Non-pigmented ciliary epithelial cell (primary cell): ENCODE results near the gene UQCC3.
"Not testable (repeated sequence)": the region's sequence is repeated elsewhere in the genome, so short reads cannot be mapped to it uniquely, and the experiment has no call there.

ENCODE experiments used
- DNase-seq: peaks from one replicate; pipeline ENCODE4 v3.0.0-alpha.2; 2010; ENCODE audit warnings: low read depth

UQCC3 gene

DNA sequence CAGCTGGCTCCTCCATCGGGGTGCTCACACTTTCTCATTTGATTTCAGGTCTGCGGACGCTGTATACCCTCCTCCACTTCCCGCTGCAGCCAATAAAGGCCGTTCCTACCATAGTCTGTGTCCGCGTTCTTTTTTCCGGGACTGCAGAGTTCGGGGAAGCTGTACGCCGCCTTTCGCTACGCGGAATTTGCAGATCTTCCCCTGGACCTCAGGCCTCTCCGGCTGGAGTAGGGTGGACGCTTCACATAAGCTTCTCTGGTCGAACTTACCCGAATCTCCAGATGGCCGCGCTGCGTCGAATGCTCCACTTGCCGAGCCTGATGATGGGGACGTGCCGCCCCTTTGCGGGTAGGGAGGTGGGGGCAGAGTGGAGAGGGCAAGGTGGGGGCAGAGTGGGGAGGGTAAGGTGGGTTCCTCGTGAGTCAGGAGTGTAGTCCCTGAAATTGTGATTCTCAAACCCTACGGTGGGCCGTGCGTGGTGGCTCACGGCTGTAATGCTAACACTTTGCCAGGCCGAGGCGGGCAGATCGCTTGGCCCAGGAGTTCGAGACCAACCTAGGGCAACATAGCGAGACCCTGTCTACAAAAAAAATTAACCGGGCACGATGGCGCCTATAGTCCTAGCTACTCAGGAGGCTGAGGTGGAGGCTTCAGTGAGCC is 5.7 kb upstream of the UQCC3 start:
- DNase-seq, result no peak

DNA sequence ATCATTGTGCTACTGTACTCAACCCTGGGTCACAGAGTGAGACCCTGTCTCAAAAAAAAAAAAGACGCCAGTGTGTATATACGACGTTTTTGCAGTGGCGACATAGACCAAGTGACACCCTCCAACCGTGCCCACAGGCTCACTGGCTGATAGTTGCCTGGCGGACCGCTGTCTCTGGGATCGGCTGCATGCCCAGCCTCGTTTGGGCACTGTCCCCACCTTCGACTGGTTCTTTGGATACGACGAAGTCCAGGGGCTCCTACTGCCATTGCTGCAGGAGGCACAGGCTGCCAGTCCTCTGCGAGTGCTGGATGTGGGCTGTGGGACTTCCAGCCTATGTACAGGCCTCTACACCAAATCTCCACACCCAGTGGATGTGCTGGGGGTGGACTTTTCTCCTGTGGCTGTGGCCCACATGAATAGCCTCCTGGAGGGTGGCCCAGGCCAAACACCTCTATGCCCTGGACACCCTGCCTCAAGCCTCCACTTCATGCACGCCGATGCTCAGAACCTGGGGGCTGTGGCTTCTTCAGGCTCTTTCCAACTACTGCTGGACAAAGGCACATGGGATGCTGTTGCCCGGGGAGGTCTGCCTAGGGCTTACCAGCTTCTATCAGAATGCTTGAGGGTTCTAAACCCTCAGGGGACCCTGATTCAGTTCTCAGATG is 5.1 kb upstream of the UQCC3 start:
- DNase-seq, result no peak

DNA sequence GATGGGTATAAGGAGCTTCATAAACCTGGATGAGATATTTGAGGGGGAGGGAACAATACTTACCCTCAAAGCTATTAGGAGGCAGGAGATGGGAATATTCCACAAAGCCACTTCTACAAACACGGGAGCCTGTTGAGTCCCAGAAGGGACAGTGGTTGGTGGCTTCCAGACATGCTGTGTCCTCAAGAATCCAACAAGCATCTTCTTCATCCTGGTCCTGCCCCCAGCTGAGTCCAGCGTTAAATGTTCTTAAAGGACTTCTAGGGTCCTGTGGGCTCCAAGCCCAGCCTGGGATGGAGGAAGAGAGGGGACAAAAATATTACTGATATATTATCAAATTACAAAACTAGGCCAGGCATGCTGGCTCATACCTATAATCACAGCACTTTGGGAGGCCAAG is 4.0 kb upstream of the UQCC3 start:
- DNase-seq, result no peak

DNA sequence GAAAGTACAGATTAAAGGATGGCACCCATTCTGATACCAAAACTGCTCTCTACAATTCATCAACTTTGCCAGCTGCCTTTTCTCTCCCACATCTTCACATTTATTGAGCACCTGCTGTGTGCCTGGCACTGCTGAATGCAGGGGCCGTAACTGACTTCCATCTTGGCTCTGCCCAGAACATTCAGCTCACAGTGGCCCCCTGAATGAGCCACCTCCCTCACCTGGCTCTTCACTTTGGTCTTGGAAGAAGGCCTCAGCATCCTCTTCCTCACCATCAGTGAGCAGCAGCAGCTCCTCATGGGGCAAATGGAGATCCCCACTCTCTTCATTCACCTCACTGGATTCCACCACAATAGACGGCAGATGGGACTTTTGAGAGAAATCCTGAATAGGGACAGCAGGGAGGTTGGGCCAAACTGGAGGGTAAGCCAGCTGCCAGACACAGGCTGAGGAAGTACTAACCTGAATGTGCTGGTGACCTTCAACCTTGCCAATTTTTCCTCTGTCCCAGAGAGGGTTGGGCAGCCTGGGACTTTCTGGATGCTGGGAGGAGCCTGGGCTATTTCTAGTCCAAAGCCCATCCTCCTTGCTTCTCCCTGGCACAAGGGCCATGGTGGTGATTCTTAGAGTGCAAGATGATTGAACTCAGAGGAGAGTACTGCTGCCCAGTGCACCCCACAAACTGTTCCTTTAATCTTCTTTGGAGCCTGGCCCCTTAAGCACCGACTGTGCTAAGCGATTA is 1.9 kb upstream of the UQCC3 start:
- DNase-seq, result no peak

DNA sequence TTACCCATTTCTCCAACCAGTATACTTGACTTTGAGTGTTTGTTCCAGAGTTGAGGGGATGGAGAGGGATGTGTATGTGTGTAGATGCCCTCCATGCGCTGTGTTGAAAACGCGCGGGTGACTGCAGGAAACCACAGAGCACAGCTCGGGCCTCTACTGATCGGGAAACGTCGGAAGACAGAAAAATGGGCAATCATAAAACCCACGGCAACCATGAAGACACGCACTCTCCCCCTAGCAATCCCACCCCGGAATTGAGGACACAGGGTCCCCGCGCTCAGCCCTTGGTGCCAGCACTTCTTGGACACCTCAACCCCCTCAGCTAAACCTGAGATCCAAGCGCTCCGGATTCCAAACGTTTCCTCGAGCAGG is 251 bp upstream of the UQCC3 start:
- DNase-seq, result no peak

DNA sequence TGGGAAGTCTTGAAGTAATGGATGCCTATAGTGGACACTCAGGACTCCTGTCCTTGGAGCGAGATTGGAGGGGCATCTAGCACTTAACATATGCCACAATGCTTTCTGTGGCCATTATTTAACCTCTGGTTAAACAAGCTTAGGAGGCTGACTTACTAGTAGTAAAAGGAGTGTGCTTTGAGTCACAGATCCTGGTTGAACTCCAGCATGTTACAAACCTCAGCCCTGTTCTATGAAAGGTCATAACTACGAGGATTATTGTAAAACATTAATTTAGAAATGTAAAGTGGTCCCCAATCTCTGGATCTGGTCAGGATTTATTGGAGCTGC is 1.7 kb downstream of the UQCC3 start:
- DNase-seq, result no peak

DNA sequence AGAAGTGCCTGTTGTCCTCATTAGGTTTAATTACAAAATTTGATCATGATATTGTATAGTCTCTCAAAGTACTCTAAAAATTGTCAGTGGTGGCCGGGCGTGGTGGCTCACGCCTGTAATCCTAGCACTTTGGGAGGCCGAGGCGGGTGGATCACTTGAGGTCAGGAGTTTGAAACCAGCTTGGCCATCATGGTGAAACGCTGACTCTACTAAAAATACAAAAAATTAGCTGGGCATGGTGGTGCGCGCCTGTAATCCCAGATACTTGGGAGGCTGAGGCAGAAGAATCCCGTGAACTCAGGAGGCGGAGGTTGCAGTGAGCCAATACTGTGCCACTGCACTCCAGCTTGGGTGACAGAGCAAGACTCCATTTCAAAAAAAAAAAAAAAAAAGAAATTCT is 3.9 kb downstream of the UQCC3 start:
- not testable (repeated sequence) for DNase-seq

DNA sequence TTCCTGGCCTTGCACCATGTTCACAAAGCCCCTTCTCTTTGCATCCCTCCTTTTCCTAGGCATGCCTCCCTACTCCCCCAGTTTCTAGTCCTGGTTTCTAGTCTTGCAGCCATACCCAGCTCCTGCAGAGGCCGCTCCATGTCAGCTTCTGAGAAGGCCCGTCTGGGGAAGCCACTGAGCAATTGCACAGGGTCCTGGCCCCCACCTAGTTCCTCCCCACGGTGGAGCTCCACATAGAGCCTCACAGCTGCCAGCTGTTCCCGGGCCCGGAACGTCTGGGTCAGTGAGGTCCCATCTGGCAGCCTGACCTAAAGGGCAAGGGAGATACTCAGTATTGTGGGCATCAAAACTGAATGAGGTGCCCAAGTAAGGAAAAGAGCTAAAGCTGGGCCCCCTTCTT is 5.2 kb downstream of the UQCC3 start:
- DNase-seq, result no peak

DNA sequence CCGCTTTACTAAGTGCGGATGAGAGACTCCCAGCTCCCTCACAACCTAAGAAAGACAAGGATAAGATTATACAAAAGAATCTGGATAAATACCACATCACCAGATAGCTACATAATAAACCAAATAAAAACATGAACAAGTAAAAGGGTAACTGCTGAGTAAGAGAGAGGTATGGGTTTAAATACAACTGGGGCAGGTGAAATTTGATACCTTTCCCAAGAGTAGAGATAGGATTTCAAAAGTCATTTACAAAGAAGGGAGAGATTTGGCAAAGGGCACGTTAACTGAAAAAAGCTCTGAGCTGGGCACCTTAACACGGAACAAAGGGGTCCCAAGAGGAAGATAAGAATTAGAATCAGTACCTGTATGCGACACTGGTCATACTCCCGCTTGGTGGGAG is 5.7 kb downstream of the UQCC3 start:
- no peak for DNase-seq

DNA sequence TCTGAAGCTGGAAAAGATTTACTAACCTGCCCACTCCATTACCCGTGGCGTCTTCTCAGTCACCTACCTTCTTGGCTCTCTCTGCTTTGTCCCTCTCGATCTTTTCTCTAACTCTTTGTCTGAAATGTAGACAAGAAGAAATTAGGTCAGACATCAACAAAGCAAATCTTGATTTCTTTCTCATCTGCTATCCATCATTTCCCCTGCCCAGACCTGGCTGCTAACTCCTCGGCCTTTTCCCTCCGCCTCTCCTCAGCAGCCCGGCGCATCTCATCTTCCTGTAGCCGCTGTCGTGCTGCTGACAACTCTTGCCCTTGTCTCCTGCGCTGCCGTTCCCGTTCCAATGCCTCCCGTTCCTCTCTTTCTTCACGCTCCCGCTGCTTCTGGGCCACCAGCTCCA is 6.2 kb downstream of the UQCC3 start:
- DNase-seq, result no peak

DNA sequence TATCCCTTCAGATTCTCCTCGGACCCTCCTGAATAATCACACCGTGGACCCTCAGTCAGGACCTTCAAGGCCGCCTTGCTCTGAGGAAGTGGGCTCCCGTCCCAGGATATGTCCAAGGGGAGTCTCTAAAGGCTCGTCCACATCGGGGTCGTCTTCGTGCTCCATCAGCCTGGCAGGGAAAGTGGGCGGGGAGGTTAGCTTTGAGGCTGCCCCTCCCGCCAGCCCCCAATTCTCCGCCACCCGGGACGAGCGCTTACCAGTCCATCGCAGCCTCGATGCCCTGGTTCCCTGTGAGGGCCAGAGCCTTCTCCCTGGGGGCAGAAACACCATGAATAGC is 6.9 kb downstream of the UQCC3 start:
- DNase-seq, result no peak

DNA sequence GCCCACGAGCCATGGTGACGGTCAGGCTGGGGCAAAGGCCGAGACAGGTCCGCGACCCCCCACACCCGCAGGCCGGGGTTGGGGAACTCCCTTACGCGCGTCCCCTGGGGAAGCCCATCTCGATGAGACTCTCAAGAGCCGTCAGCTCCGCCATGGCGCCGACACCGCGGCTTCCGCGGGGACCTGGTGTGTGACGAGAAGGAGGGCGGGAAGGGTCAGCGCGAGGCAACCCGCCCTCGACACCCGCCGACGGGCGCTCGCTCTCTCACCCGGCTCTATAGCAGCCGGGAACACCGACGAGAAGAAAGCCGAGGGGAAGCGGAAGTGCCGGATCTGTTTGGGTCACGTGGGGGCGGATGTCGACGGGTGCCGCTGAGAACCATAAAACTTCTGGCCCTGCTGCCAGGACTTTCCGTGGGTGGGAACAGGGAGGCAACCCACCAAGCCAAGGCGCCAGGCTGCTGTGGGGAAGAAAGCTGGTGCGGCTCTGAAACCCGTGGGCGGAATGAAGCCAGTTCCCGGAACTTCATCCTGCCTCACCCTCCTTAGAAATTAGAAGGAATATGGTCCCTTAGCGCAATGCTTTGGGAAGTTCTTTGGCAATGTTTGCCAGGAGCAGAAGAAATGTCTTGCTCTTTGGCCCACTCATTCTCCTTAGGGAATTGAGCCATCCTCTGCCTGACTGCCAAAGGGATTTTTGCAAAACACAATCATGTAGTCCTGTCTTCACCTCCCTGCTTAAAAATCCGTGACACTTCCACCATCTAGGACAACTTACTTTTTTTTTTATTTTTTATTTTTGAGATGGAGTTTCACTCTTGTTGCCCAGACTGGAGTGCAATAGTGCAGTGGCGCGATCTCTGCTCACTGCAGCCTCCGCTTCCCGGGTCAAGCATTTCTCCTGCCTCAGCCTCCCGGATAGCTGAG is 7.6 kb downstream of the UQCC3 start, which contains the start of gene UBXN1:
Gene UBXN1 (minus strand): TSS at position 304 of the 927 bp plus-strand sequence. CDS start 150 bp downstream, at position 154.
- DNase-seq, result no peak

DNA sequence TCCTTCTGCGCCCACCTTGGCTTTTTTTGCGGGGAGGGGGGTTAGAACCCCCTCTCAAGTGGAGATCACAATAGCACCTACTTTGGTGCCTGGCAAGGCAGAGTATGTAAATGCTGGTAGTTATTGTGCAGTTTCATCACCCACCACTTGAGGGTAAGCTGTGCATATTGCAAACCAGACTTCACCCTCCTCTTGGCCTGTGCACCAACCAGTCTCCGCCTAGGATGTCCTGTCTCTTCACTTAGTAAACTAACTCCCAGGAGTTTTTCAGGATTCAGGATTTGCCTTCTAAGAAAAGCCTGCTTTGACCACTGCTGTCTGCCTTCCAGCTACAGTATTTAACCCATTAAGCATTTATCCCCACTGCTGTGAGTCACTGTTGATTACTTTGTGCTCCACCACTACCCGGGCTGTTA is 9.4 kb downstream of the UQCC3 start:
- no peak for DNase-seq

DNA sequence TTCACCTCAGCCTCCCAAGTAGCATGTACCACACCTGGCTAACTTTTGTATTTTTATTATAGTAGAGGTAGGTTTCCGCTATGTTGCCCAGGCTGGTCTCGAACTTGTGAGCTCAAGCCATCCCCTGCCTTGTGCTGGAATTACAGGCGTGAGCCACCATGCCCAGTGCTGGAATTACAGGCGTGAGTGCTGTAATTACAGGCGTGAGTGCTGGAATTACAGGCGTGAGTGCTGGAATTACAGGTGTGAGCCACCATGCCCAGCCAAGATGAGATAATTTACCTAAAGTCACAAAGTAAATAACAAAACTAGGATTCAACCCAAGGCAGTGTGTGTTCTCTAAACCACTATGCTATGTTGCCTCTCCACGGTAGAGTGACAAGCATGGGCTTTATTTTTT is 11.0 kb downstream of the UQCC3 start:
- DNase-seq, result no peak

DNA sequence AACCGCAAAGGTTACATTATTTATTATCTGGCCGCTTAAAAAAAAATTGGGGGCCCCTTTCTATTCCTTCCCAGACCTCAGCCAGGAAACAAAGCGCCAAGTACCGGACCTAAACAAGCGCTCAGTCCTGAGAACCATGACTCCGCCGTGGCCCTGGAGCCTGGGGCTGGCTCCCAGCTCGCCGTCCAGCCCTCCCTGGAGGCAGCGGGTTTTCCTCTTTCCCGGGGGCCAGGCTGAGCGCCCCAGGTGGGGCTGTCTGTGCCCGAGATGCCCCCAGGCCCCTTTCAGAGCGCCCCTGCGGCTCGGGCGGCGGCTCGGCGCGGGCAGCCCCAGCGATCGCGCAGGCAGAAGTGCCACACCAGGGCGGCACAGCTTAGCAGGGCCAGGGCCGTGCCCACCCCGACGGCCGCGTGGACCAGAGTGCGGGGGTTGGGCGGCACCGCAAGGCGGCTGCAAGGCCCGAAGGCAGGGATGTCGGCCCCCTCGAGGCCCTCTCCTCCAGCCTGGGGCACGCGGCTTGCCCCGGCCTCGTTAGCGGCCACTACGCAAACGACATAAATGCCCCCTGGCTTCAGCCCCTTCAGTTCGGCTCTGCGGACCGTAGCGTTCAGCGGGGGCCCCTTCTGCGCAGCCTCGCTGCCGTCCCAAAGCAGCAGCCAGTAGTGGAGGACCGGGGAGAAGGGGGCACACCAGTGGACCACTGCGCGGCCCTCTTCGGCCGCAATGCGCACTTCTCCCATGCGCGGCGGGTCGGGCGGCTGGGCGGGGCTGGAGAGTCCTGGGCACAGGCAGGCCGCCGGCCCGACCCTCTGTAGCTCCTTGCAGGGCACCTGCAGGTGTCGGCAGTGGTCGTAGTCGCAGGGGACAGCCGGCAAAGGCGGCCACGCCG is 16.3 kb downstream of the UQCC3 start:
- DNase-seq, result no peak

DNA sequence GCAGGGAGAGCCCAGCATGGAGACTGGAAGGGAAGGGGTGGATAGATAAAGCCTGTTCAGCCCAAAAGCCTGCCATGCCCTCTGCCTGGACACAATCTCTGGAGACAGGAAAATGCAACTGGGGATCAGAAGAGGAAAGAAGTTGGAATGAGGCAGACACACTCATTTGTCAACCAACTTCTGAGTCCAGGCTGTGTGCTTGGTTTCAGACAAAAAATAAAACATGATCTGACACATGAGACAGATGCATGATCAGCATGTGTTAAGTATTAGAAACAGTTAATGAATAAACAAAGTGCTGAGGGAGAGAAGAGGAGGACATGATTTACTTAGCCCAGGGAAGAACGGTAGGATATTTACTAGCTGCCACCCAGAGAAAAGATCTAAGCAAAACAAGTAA is 17.0 kb downstream of the UQCC3 start:
- no peak for DNase-seq

DNA sequence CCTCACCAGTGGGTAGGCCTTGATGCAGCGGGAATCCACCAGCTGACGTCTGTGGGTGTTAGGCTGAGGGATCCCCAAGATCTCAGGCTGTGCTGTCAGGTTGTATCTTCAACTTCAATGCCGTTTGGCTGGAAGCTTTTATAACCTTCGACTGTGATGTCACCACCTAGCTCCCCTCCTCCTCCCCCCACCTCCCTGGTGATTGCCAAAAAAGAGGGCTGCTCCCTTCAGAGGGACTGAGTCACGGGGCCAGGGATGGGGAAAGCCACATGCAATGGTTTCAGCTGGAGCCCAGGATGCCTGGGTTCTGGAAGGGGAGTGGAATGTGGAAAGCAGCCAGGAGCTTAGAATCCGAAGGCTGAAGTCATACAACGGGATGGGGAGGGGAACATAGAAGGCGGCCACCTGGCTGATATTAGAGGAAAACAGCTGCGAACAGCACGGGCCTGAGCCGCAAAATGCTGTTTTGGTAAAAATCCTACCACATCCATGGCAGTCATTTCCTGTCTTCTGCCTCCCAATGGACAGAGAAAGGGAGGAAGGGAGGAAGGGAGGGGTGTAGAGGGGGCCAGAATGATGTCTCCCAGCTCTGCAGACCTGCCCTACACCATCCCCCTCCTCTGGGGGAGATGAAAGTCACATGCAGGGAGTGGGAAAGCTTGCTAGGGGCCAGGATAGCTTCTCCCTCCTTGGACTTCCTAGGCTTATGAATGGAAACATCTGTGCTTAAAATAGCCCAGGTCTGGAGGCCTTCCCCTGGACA is 18.1 kb downstream of the UQCC3 start, which contains the start of gene LRRN4CL:
Gene LRRN4CL (minus strand): TSS at position 110 of the 763 bp plus-strand sequence. CDS start 1,022 bp downstream, outside the sequence.
- no peak for DNase-seq

DNA sequence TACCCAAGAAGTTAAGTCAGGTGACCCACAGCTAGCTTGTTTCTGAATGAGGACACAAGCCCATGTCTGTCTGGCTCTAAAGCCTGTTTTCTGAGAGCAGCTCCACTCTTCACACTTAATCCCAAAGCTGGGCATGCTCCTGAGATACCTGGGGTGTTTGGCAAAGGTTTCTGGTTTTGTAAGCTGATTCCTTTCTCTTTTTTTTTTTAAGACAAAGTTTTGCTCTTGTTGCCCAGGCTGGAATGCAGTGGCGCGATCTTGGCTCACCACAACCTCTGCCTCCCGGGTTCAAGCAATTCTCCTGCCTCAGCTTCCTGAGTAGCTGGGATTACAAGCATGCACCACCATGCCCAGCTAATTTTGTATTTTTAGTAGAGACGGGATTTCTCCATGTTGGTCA is 22.2 kb downstream of the UQCC3 start:
- not testable (repeated sequence) for DNase-seq

DNA sequence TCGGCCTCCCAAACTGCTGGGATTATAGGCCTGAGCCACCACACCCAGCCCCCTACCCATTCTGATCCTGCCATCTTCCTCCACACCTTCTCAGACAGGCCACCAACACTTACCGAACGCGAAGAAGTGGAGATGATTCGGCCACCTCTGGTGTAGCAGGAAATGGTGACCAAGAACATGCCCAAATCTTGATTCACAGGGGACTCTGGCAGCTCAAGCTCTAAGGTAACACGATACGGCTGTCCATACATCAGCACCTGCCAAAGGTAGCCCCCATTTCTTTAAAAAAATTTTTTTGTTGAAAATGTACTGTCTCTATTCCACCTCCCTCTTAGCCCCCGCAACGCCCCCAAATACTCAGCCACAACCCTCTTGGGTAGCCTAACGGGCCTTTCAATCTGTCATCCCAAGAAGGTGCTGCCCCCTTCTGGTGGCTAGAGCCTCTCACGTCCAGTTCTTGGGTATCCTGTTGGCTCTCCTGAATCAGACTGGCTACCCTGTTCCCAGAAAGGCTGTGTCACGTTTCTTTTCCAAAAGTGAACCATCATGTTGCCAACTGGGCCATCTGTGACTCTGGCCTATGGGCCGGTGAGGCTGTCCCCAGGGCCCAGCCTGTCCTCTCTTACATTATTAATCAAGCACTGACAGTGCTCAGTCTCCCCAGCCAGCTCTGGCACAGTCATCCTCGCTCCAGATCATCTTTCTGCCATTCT is 23.1 kb downstream of the UQCC3 start:
- DNase-seq, result no peak

DNA sequence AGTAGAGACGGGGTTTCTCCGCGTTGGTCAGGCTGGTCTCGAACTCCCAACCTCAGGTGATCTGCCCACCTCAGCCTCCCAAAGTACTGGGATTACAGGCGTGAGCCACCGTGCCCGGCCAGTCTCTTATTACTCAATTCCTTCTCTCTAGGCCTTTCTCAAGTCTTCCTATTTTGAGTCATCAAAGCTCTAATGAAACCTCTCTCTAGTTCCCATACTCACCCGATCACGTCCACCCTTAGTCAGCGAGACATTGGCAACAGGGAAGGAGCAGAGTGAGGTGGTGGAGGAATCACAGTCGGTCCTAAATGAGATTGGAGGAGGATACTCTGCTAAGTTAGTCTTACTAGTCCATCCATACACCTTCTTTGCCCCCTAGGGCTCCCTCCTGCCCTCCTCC is 30.8 kb downstream of the UQCC3 start:
- DNase-seq, result no peak
